Activated CD4-positive, alpha-beta T cell treated with anti-CD3 and anti-CD28 coated beads for 48 hours (primary cell): ENCODE data around the gene TBCCD1.
"Not testable (repeated sequence)": the region's sequence is repeated elsewhere in the genome, so short reads cannot be mapped to it uniquely, and the experiment has no call there.

Source experiments
- DNase-seq: peaks from one replicate; pipeline ENCODE4 v3.0.0-alpha.2; 2020

TBCCD1 gene

DNA sequence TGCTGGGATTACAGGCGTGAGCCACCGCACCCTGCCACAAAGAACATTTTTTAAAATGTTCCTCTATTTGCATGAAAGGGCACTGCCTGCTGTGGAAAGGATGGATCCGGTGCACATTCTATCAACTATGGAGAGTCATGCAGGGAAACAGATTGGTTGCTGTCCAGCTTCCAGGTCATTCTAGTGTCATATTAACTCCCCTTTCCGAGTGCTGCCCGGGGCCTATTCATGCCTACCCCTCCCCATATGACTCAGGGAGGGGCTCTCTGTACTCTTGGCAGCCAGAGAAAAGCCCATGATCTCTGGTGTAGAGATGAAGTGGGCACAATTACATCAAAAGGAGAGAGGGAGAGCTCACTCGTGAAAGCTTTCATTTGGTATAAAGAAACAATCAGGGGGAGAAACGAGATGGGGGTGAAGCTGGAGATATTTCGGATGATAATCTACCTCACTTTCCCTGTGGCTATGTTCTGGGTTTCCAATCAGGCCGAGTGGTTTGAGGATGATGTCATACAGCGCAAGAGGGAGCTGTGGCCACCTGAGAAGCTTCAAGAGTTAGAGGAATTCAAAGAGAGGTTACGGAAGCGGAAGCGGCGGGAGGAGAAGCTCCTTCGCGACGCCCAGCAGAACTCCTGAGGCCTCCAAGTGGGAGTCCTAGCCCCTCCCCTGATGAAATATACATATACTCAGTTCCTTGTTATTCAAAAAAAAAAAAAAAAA lies 29.6 kb upstream of the TBCCD1 start:
- no peak for DNase-seq

DNA sequence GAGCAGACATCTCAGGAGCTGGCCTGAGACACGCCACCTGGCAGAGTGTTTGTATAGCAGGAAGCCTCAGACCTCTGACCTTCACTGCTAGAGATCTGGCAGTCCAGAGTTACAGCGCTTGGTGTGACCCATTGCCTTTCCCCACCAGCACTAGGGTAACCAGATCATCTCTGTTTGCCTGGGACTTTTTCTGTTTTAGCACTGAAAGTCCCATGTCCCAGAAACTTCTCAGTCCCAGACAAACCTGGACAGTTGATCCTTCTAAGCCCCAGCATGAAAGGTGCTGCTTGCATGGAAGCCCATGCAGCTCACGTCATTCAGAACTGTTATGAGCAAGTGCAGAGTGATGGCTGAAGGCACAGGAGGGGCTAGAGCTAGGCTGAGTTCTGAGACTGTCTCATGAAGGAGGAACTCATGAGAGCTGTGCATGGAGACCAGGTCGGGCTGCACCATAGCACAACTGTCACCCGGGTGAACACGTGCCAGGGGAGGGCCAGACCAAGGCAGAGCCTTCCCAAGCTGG lies 27.5 kb upstream of the TBCCD1 start:
- no peak for DNase-seq

DNA sequence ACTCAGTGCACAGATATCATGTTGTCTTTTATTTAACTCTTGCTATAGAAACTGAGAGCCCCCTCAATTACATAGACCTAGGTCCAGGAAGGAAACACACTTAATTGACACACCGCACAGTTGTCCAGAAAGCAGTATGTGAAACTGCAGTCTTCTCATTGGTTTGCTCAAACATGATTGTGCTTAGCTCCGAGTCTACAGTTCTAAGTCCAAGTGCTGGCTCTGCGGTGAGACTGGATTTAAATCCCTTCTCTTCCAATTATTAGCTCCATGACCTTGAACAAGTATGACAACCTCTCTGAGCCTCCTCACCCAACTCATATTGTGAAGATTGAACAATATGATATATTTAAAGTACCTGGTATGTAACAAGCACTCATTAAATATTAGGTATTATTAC lies 26.7 kb upstream of the TBCCD1 start:
- no peak for DNase-seq

DNA sequence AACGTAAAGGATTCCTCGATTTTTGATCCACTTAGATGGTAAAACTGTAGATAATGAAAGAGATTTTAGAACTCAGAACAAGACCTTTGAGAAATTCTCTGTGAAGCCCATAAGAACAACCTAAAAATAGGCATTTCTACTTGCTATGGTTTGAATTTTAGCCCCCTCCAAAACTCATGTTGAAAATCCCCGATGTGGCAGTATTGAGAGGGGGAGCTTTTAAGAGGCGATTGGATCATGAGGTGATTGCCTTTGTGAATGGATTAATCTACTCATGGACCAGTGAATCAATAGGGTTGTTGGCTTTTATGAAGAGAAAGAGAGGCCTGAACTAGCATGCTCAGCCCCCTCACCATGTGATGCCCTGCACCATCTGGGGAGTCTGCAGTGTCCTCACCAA lies 25.5 kb upstream of the TBCCD1 start:
- DNase-seq = no peak

DNA sequence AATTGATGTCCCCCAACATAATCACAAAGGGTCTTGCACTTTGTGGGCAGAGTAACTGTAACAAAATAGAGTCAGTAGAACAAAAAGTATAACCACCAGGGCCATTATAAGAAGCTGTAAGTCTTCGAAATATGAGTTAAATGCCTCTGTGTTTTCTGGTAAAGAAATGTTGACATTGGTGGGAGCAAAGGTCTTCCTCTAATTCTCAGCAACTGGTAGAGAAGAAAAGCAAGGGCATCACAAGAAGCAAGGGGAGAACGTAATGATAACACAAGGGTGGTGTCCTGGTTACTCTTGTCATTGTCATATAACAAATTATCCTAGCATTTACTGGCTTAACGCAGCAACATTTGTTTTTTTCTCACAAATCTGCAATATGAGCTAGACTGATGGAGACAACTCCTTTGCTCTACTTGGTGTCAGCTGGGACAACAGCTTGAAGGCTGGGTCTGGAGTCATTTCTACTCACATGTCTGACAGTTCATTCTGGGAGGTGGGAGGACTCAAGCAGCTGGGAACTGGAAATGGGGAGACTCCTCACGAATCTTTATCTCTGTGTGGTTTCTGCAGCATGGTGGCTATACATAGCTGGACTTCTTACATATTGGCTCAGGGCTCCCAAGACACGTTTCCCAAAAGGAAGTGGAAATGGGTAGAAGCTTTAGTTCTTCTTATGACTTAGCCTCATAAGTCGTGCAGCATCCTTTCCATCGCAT lies 23.6 kb upstream of the TBCCD1 start:
- no peak for DNase-seq

DNA sequence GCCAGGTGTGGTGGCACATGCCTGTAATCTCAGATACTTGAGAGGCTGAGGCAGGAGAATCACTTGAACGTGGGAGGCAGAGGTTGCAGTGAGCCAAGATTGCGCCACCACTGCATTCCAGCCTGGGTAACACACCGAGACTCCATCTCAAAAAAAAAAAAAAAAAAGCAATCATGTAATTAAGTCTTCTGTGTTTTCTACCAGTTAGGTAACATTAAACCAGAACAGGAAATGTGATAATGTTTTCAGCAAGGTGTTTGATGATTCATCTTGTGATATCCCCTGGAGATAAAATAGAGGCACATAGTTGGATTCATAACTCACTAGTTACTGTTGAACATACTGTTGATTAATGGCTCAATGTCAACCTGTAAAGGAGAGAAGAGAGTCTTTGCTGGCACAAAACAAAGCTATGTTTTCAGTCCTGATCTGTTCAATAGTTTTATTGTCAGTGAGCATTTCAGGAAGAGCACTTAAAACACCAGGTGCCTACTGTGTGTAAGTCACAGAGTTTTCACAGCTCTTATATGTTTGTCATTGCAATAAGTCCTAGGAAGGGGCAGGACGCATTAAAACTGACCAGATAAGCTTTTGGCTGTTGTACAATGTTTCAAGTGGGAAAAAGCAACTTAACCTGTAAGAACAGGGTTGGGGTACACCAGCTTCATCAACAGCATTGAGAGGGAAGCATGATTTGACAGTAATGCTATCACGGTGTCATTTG lies 22.9 kb upstream of the TBCCD1 start:
- DNase-seq = no peak

DNA sequence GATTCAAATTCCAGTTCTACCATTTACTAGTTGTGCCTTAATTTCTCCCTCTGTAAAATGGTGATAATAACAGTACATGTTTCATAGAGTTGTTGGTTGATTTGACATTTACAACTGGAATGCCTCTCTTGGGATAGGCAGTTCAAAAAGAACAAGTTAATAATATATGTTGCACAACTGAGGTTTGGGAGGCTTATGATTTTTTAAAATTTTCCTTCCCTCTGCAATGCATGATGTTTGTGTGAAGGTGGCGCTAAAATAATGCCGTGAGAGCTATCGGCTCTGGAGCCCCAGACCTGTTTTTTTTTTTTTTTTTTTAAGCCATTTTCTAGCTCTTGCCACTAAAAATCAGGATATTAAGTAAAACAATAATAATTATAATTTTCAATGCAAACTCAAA lies 22.0 kb upstream of the TBCCD1 start:
- DNase-seq = no peak

DNA sequence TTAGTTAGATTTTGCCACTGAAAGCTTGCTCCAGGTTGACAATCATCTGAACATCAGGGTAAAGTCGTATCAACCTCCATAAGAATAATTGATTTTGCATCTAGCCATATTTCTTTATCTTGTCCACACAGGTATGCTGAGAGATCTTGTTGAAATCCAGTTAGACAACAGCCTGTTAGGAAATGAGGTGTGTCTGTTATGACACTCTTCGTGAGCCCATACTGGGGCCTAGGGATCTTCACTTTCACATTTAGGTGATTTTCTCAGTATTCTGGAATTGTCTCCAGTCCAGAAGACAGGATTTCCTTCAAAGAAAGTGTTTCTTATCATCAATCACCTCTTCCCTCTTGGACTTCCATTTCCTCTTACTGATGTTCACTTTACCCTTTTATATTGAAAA lies 21.5 kb upstream of the TBCCD1 start:
- DNase-seq = no peak

DNA sequence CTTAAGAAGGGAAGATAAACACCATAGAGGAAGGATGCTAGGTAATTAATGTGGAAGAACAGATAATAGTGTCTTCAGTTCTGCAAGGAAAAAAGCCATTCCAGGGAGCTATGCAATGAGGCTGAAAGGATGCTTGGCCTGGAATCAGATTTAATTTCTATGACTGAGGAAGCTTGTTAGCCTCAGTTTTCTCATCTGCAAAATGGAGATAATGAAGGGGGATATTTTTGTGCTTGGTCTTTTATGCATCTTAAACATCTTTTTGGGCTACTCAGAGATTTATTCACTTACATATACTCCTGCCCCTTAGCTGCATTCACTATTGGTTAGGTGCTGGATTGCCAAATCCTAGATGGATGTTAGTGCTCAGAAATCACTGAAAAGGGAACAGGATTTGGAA lies 20.0 kb upstream of the TBCCD1 start:
- no peak for DNase-seq

DNA sequence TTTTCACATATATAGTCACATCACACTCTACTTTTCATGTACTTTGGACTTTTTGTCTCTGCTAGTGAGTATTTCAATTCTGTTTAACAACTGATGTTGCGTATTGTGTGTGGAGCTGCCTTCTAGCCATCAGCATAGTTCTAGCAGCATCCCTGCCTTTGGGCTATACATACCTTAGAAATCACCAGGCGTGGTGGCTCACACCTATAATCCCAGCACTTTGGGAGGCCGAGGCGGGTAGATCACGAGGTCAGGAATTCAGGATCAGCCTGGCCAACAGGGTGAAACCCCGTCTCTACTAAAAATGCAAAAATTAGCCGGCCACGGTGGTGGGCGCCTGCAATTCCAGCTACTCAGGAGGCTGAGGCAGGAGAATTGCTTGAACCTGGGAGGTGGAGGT lies 19.1 kb upstream of the TBCCD1 start:
- DNase-seq = not testable (repeated sequence)

DNA sequence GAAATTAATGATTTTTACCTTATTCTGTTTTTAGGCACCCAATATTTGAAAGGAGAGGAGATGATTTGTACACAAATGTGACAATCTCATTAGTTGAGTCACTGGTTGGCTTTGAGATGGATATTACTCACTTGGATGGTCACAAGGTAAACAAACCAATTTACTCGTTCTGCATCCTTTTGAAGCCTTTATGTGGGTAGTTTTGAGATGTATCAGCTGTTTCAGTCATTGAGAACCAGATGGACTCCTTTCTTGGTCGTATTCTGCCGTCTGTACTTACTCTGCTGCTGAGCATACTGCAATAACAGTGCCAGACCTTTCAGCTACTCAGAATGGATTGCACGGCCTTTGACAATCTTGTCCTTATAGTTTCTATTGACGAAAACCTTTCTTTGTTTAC lies 16.7 kb upstream of the TBCCD1 start:
- DNase-seq = no peak

DNA sequence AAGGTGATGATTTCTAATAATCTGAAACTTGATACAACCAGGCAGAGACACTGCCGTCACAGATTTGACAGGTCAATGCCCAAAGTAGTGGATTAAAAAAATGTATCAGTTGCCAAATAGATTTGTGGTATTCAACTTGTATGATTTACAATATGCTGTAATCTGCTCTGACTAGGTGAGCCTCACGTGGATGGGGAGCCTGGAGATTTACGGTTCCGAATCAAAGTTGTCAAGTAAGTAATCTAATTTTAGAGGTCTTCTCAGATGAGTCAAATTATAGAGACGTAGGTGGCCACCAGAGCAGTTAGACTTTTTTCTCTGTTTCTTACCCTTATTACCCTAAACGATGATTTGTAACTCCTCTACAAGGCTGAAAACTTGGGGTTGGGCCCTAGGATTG lies 15.4 kb upstream of the TBCCD1 start:
- DNase-seq = no peak

DNA sequence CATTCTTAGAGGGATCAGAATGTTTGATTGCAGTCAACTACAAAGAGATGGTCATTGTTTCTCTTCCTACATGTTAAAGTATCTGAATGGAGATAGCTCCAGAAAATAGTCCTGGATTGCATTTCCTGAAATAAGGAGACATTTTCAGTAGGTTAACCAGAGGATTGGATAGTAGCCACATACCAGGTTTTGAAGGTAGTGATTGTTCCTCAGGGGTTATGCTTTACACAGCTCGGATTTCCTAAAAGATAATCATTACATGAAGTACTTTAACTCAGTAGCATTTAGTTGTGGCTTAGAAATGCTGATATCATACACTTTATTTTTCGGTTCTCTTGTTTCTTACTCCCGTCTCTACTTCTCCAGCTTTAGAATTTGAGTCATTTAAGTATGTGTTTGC lies 13.6 kb upstream of the TBCCD1 start:
- DNase-seq = no peak

DNA sequence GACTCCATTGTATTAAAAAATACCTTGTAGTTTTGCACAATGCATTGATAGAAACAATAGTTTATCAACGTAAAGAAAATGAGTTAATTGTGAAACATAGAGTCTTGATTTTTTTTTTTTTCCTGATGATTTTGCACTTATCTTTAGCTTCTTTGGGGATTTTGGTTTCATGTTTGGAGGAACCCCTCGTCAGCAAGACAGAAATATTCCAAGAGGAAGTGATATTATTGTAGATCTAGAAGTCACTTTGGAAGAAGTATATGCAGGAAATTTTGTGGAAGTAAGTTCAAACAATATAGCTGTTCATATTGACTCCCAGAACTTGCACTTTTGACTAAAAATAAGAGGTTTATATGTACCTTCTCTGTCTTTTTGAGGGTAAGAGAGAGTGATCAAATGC lies 10.4 kb upstream of the TBCCD1 start:
- no peak for DNase-seq

DNA sequence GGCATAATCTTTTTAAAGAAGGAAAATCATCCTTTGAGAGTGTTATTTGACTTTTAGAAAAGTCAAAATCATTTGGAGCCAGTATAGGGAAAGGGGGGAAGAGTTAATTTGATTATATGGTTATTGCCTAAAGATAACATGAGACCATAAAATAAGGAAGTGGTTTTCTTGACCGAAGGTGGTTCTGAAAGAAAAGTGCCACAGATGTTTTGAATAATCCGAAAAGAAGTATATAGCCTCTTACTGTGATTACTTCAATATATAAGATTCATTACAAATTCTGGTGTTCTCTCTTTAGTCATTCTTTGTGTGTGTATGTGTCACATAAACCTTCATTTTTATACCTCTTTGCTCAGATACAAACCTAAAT lies 4.5 kb upstream of the TBCCD1 start:
- DNase-seq = no peak

DNA sequence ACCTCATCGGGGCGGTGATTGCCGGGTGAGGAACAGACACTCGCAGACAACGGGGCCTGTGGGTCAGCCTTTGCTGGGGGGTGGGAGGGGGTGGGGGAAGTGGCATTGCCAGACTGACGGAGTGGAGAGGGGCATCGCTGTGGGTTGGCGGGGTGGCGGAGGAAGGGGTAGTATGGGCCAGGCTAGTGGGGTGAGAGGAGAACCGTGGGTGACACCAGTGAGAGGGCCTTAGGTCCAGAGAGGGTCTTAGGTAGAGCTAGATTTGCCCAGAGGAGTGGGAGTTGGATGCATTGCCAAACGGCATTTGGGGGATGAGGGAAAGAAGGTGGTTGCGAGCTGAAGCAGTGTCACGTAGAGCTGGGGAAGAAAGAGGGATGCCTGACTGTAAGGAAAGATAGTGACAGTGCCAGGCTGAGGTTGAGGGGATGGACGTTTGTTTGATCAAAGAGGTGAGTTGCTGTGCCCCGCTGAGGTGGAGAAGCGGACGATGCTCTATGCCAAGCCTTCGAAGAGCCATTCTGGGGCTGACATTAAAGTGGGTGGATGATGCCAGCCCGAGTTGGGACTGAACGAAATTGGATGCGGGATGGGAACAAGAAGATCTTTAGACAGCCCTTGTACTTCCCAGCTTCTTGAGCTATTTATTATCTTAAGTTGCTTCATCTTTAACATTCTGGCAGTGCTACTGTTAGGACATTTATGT lies 4.0 kb upstream of the TBCCD1 start:
- DNase-seq = no peak

DNA sequence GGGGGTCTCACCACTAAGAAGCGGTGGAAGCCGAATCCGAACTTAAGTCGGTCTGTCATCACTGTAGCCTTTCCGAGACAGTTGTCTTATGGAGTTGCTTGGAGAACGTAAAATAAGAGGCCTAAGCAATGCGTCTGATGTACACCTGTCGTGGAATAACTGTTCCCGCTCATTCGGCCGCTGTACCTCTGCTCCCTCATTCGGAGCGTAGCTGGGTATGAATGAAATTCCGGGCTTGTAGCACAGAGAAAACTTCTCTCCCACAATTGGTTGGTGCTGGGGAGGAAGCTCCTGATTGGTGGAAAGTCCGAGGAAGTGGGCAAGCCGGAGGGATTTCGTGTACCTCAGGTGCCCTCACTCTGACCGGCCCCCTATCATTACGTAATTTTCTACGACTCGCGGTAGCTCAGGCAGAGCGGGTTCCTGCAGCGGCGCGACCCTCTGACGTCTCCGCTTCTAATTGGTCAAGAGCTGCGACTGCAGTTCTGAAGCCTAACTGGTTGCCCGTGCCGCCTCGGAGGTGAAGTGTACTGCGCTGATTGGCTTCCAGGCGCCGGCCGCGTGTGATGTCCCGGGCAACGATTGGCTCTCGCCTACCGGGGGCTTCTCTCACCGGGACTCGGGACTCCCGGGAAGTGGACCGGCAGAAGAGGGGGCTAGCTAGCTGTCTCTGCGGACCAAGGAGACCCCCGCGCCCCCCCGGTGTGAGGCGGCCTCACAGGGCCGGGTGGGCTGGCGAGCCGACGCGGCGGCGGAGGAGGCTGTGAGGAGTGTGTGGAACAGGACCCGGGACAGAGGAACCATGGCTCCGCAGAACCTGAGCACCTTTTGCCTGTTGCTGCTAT lies 3.2 kb upstream of the TBCCD1 start, which contains the start of gene DNAJB11:
Gene DNAJB11, plus strand, starts transcription at position 625 of the 845 bp plus-strand sequence. Its CDS starts 178 bp downstream, at position 803.
- DNase-seq = peak; percentile 99

DNA sequence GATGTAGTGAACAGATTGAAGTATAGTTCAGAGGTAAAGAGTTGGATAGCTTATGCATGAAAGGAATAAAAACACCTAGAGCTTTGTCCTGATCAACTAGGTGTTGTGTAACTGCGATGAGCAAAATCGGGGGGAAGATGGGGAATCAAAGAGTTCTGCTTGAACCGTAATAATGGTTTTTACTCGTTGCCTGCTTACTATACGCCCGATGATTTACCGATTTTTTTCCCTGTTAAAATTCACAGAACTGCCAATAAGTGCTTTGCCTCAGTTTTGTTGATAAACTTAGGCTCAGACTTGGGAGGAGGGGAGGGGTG lies 2.6 kb upstream of the TBCCD1 start:
- DNase-seq = no peak

DNA sequence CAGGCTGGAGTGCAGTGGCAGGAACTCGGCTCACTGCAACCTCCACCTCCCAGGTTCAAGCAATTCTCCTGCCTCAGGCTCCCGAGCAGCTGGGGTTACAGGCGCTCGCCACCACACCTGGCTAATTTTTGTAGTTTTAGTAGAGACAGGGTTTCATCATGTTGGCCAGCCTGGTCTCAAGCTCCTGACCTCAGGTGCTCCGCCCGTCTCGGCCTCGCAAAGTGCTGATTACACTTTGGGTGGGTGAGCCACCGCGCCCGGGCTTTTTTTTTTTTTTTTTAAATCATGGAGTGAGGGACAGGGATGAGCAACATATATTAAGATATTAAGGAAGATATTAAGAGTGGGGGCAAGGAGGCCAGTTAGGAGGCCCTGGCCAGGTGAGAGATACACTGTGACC lies 2.2 kb upstream of the TBCCD1 start:
- not testable (repeated sequence) for DNase-seq

DNA sequence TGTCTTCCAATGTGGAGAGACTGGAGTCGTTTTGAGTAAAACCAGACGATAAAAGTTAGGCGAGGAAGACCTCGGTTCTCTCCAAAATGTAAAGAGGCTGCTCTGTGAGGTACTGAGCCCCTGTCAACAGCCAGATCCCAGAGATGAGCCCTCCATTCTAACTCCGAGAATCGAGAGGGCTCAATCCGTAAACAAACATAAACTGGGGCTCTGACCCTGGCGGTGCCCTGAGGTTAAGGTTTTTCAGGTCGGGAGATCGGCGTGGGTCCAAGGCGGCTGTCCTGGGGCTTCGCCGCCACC lies 417 bp downstream of the TBCCD1 start:
- no peak for DNase-seq

DNA sequence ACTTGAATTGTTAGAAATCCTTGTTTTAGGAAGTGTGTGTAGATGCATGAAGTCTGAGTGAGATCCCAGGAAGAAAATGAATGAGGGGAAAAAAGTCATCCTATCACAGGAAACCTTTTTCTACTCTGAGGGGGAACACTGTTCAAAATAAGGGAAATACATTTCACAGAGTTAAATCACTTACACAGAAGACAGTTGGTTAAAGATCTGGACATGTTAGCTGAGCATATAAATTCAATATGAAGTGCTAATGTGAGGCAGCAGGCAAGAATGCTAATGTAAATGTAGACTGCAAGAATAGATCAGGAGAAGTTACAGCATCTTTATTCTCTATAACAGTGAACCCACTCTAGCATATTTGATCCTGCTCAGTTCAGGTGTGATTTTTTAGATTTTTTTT lies 2.6 kb downstream of the TBCCD1 start:
- DNase-seq = no peak

DNA sequence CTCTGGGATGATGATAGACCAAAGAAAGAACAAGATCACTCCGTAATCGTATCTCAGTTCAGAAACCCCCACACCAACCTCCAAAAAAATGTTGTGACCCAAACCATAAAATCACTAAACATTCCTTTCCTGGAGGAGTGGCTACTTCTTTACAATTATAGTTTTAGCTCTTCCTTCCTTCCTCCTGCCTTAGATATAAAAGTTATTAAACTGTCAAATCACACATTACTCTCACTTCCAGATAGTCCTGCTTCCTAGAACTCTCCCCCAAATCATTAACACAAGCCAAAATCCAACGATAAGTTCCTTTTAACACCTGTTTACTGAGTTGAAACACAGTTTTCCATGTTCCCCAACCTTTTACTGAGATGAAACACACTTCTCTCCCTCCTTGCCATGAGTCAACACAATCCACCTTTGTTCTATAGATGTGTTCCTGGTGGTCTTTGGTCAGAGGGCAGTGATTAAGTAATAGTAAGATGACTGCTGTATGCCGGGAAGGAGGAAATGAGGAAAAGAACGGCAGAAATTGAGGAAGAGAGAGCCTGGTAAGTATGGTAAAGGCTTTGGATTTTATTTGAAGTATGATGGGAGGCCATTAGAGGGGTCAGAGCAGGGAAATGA lies 14.6 kb downstream of the TBCCD1 start:
- no peak for DNase-seq
